Nucleus accumbens (tissue), 56 donors: ENCODE results near the gene LRMDA.
"Not testable (repeated sequence)": the region's sequence is repeated elsewhere in the genome, so short reads cannot be mapped to it uniquely, and the experiment has no call there.

Experiments
- DNase-seq, 56 donors: peaks; one replicate each; lab custom pipeline; 2025; lab: John Stamatoyannopoulos, UW

The LRMDA gene

GRCh38 chr10:75599875-75600648 lies 168.6 kb downstream of the LRMDA start:
- DNase-seq: no peak

GRCh38 chr10:75600833-75601232 lies 169.4 kb downstream of the LRMDA start:
- DNase-seq: no peak

DNA sequence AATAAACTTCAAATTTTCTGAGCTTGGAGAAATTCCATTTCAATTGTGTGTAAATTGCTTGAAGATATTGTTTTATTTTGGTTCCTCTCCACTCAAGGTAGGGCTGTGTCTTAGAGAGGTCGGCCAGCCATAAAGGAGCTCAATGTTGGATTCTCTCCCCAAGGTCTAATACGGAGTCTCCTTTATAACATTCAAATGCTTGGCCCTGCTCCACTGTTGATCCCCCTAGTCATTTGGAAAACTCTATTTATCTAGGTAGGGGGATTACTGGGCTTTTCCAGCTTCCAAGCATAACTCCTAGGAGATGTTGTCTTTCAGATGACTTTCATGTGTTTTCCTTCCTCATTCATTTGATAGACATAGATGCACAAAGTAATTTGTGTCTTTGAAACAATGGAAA lies 170.9 kb downstream of the LRMDA start:
- DNase-seq: no peak

DNA sequence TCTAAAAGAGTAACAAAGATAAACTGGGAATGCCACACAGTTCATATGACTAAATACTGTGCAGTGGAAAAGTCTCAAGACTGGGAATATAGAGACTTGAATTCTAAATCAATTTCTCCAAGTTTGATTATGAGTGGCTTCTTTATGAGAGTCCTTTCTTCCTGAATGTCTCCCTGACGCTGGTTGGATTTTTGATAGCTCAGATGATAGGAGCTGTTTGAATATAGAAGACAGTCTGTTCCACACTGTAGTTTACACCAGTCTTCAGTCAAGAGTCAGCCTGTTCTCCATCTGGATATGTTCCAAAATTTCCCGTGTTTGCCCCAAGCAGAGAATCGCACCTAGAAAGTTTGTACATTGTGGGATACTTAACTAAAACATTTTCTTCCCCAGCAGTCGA lies 173.7 kb downstream of the LRMDA start:
- DNase-seq: no peak

DNA sequence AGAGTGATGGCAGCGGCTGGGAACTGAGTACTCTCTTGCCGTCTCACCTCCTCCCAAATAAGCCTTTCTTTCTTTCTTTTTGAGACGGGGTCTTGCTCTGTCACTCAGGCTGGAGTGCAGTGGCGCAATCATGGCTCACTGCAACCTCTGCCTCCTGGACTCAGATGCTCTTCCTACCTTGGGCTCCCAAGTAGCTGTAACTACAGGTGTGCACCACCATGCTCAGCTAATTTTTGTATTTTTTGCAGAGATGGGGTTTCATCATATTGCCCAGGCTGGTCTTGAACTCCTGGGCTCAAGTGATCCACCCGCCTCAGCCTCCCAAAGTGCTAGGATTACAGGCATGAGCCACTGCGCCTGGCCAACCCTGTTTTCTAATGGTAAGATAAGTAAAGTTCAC lies 174.4 kb downstream of the LRMDA start:
- DNase-seq: not testable (repeated sequence)

DNA sequence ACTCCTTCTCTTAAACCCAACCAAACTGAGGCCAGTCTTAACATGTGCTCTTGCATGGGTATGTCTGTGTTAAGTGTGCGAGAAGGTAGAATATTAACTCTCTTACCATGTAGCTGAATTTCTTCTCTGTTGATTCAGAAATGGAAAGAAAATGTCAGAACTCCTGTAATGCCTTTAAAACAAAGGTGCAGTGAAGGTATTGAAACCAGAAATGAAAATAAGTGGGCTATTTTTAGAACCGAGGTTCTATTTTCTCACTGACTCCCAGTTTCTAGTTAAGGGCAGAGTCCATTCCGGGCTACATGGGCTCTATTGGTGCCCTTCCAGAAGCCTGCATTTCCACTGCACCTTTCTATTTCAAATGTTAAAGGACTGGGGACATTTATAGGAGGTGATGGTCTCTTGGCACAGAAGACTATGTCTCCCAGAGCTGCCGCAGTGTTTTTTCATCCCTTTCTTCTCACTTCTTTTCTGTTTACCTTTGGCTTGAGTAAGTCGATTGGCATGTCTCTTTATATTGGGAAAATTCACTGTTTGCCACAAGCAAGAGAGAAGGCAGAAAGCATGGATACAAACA lies 174.9 kb downstream of the LRMDA start:
- DNase-seq: no peak

DNA sequence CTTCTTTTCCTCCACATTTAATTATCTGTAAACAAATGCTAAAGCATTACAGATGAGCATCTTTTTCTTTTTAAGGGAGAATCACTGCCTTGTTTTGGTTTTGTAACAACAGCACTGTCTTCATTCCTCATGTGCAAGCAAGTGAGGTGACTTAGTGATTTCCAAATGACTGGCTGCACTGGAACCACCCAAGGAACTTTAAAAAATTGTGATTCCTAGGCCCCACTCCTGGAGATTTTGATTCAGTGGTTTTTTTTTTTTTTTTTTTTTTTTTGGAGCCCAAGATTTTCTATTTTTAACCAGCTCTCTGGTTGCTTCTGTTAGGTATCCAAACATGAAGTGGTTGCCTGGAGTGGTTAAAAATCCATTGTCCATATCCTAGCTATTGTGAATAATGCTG lies 176.2 kb downstream of the LRMDA start:
- DNase-seq: no peak

DNA sequence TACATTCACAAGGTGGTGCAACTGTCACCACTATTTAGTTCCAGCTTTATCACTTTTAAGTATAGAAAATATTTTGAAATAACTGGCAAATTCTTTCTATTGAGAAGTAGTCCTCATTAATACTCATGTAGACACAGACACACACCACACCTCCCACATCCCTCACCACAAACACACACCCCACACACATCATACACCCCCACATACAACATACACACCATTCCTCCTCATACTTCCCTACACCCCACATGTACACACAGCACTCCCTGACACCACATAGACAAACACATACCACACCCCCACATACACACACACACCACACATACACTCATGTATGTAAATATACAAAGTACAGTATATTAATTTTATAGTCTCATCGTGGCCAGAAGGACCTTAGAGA lies 178.8 kb downstream of the LRMDA start:
- no peak for DNase-seq

GRCh38 chr10:75611172-75611992 lies 180.0 kb downstream of the LRMDA start:
- no peak for DNase-seq

- no peak for DNase-seq
Measured at GRCh38 chr10:75611993-75612372, 180.6 kb downstream of the LRMDA start.

DNA sequence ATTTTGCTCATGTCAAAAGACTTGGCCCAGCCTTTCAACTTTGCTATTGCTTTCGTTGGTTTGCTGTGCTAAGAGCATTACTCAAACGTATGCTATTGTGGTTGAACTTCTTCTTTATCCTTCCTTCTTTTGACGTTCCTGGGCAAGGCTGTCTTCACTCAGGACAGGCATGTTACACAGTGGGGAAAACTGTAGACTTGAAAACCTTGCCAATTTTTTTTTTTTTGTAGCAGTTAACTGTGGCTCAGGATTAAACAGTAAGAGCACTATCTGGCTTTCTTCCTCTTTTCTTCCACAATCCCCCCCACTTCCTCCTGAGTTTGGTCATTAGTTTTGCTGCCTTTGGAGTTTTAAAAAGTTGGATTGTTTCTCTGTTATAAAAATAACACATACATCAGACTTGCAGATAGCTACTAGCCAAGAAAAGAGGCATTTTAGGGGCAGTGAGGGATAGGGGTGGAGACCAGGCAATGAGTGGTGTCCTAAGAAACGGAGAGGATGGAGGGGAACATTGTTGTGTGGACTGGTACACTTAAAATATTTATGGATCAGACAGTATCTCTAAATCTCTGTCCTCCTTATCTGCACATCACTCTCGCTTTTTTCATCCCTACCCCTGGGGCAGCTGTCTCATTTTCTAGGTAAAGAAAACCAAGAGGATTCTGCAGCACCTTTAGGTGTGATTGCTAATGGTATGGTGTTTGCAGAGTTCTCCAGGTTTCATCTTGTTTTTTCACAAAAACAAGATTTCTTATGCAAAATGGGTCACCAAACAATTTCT lies 181.7 kb downstream of the LRMDA start:
- DNase-seq: peak in 1 of 56 donors; percentile 25

GRCh38 chr10:75613685-75614504 lies 182.5 kb downstream of the LRMDA start:
- no peak for DNase-seq

- no peak for DNase-seq
Measured at GRCh38 chr10:75616076-75616475, 184.7 kb downstream of the LRMDA start.

DNA sequence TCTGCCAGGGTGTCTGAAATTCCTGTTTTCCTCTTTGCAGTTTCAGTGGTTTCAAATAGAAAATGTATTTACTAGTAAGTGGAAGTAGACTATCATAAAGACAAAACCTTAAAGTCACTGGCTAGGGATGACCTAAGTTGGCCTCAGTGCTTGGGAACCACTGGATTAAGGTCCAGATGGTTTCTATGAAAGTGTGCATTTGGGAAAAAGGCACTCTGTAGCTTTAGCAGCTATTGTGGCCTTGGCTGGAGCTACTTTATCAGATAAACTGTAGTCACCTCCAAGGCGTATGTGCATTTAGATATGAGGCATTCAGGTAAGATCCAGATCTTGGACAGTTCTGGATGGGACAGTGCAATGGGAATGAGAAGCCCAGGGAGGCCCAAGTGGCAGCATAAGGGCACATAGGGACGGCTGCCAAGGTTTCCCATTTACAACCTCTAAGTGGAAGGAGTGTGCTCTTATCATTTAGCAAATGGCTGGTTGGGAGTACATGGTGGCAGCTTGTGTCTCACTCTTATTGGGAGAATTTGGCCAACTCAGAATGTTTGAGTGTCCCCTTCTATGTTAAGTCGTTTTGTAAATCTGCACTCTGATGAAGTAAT lies 185.6 kb downstream of the LRMDA start:
- DNase-seq: no peak

DNA sequence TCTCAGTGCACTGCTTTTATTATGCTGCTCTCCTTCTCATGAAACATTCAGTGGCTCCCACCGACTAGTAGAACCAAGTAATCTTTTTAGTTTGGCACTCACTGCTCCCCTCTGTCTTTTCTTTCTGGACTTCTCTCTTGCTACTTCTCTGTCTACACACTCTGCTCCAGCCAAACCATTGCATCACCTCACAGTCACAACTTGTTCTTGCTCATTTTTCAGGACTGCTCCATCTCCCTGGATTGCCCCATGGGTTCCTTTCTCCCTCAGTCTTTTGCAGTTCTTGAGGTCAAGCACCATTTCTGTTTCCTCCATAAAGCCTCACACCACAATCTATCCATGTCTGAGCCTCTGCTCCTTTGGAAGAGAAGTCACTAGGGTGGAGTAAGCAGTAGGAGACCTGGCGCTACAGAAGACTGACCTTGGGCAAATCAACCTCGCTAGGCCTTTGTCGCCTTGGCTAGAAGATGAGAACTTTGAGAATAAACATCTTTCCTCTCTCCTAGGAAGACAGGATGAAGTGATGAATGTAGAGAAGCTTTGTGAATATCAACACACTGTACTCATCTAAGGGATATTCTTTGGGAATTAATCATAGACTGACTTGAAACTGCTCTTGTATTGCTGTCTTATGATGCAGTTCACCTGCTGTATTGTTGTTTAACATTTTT lies 186.2 kb downstream of the LRMDA start:
- DNase-seq: no peak

DNA sequence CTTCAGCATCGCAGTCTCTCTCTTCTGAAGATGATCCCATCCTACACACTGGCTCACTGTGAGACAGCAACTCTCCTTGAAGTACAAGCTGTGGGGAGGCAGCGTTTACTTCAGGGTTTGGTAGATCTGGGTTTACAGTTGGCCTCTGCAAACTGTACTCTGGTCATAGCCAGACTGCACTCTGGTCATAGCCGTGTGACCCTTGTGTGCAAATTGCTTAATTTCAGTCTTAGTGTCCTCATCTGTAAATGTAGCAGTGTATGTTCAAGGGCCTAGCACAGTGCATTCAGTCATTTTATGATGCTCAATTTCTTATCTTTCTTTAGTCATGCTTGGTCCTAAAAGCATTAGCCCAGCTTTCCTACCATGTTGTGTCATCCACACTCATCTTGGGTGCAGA lies 188.2 kb downstream of the LRMDA start:
- no peak for DNase-seq

DNA sequence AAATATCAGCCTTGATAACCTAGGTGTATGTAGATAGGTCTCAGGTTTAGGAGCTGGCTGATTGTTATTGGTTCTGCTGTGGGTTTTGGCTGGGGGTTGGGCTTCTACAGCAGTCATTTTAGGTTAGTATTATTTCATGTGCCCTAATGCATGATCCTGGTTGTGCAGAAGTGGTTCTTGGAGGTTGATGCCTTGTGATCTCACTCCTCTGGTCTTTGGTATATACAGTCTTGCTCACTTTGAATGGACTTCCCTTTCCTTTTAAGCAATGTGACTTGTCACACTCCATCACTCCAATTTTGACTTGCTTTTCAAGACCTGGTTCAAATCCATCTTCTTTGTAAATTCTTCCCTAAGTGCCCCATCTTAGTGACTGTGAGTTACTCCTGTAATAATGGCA lies 188.9 kb downstream of the LRMDA start:
- DNase-seq: no peak

GRCh38 chr10:75621003-75621402 lies 189.6 kb downstream of the LRMDA start:
- not testable (repeated sequence) for DNase-seq

GRCh38 chr10:75622503-75622902 lies 191.1 kb downstream of the LRMDA start:
- no peak for DNase-seq
